ENCODE data around the gene PLCH1.

- TF ChIP-seq CTCF (optimal IDR thresholded peaks at IDR 0.05 in 1 of 3, IDR thresholded peaks at IDR 0.05 in 1 of 3, conservative IDR thresholded peaks at IDR 0.05 in 1 of 3; ENCODE audit: extremely low read depth in 1 of 3, insufficient read depth in 2 of 3, low read length in 3 of 3) (no peak), EZH2 (IDR thresholded peaks at IDR 0.05; ENCODE audit: low read length) (no peak)
Measured at GRCh38 chr3:155329513-155330048, 415.3 kb downstream of the PLCH1 start.
